OCI-LY3 (cell line): ENCODE results near the gene PTBP1.
"Not testable (repeated sequence)": the region's sequence is repeated elsewhere in the genome, so short reads cannot be mapped to it uniquely, and the experiment has no call there.

Experiments
- H2AFZ ChIP-seq: fragments of 200-600, 300-600 bp; shearing (Covaris generic); 2 replicates; pipeline ENCODE4 v1.6.0; 2014; ENCODE audit warnings: antibody characterized with exemption, low read depth, low read length
- H3K27ac ChIP-seq: fragments of 200-600, 300-600 bp; sonication (generic); 2 replicates; pipeline ENCODE4 v1.5.1; 2014; ENCODE audit warnings: mild to moderate bottlenecking, low read length, moderate library complexity, mixed read lengths
- H3K27me3 ChIP-seq: fragments of 200-600, 300-600 bp; sonication (generic); 2 replicates; pipeline ENCODE4 v1.6.1; 2014; ENCODE audit warnings: low read depth, low read length, mixed read lengths
- H3K36me3 ChIP-seq: fragments of 200-600, 300-600 bp; sonication (generic); replicated peaks from 2 replicates; pipeline ENCODE3; 2014; ENCODE audit warnings: low read depth, low read length, mixed read lengths
- H3K4me1 ChIP-seq: fragments of 300-600, 200-600 bp; sonication (generic); 2 replicates; pipeline ENCODE4 v1.6.1; 2014; ENCODE audit warnings: low read length, mixed read lengths
- H3K4me2 ChIP-seq: fragments of 200-600, 300-600 bp; sonication (generic); 2 replicates; pipeline ENCODE4 v1.6.1; 2014; ENCODE audit warnings: low read length, mixed read lengths
- H3K4me3 ChIP-seq: fragments of 300-600, 200-600 bp; sonication (generic); 2 replicates; pipeline ENCODE4 v1.5.1; 2014; ENCODE audit warnings: antibody characterized with exemption, mild to moderate bottlenecking, low read length, moderate library complexity
- H3K79me2 ChIP-seq: fragments of 300-600, 200-600 bp; shearing (Covaris generic); 2 replicates; pipeline ENCODE4 v1.6.1; 2014; ENCODE audit warnings: mild to moderate bottlenecking, low read length, mixed read lengths
- H3K9ac ChIP-seq: fragments of 300-600, 200-600 bp; shearing (Covaris generic); 2 replicates; pipeline ENCODE4 v1.6.0; 2014; ENCODE audit warnings: mild to moderate bottlenecking, low read length, moderate library complexity
- H3K9me3 ChIP-seq: fragments of 200-600, 300-600 bp; shearing (Covaris generic); 2 replicates; pipeline ENCODE4 v1.6.1; 2014; ENCODE audit warnings: low read length, mixed read lengths; ENCODE audit not compliant: insufficient read depth
- H4K20me1 ChIP-seq: fragments of 200-600, 300-600 bp; sonication (generic); 2 replicates; pipeline ENCODE4 v1.6.1; 2016; ENCODE audit warnings: low read length, mixed read lengths; ENCODE audit not compliant: insufficient read depth
- EZH2phosphoT487 ChIP-seq: fragments of 200-600 bp; shearing (Covaris generic); IDR thresholded peaks from 2 replicates; pipeline ENCODE4 v1.6.1; 2018; ENCODE audit warnings: antibody characterized with exemption, mixed run types, low read depth
- TF ChIP-seq, protein P1 (sequence below): fragments of 200-600, 300-600 bp; sonication (generic); IDR thresholded peaks from 2 replicates; pipeline ENCODE4 v1.5.1; 2014; ENCODE audit warnings: antibody characterized with exemption, low read length, low read depth

PTBP1 gene

GRCh38 chr19:853014-853585 lies 55.8 kb downstream of the PTBP1 start:
- no peak for TF ChIP-seq EZH2phosphoT487
- TF ChIP-seq, protein P1, sequence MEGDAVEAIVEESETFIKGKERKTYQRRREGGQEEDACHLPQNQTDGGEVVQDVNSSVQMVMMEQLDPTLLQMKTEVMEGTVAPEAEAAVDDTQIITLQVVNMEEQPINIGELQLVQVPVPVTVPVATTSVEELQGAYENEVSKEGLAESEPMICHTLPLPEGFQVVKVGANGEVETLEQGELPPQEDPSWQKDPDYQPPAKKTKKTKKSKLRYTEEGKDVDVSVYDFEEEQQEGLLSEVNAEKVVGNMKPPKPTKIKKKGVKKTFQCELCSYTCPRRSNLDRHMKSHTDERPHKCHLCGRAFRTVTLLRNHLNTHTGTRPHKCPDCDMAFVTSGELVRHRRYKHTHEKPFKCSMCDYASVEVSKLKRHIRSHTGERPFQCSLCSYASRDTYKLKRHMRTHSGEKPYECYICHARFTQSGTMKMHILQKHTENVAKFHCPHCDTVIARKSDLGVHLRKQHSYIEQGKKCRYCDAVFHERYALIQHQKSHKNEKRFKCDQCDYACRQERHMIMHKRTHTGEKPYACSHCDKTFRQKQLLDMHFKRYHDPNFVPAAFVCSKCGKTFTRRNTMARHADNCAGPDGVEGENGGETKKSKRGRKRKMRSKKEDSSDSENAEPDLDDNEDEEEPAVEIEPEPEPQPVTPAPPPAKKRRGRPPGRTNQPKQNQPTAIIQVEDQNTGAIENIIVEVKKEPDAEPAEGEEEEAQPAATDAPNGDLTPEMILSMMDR = no peak
- H2AFZ ChIP-seq = no peak overlapping the region
- no peak overlapping the region for H3K4me2 ChIP-seq
- H3K27ac ChIP-seq = no peak overlapping the region
- H3K4me1 ChIP-seq = no peaks in the 10 kb centered on the region; the same call in 1 of the 2 replicates
- H3K36me3 ChIP-seq = no peaks in the 10 kb centered on the region
- H3K9ac ChIP-seq = no peak overlapping the region
- H3K79me2 ChIP-seq = no peaks in the 10 kb centered on the region
- H4K20me1 ChIP-seq = no peaks in the 10 kb centered on the region
- peaks cover 15% of the 10 kb centered on the region; the same call in 1 of the 2 replicates for H3K27me3 ChIP-seq
- no peak overlapping the region for H3K4me3 ChIP-seq
- H3K9me3 ChIP-seq = no peaks in the 10 kb centered on the region

GRCh38 chr19:853614-854220 lies 56.5 kb downstream of the PTBP1 start:
- not testable (repeated sequence) for H3K27ac ChIP-seq, H3K36me3 ChIP-seq, H3K4me1 ChIP-seq, H3K4me2 ChIP-seq, H2AFZ ChIP-seq, H3K4me3 ChIP-seq, H3K27me3 ChIP-seq, H4K20me1 ChIP-seq, H3K79me2 ChIP-seq, H3K9me3 ChIP-seq, H3K9ac ChIP-seq

DNA sequence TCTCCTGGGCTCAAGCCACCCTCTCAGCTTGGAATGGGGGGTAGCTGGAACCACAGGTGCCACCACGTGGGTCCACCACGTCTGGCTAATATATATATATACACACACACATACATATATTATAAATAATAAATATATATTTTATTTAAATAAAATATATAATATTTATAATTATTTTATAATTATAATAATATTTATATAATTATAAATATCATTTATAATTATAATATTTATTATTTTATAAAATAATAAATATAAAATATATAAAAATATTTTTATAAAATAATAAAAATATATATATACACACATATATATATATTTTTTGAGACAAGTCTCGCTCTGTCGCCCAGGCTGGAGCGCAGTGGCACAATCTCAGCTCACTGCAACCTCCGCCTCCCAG lies 57.3 kb downstream of the PTBP1 start:
- no peak for TF ChIP-seq EZH2phosphoT487
- TF ChIP-seq, protein P1 = no peak
- Histone ChIP-seq H4K20me1 (no peaks in the 10 kb centered on the region), H3K9me3 (no peaks in the 10 kb centered on the region), H3K4me2 (no peak overlapping the region), H3K79me2 (no peaks in the 10 kb centered on the region), H3K9ac (no peak overlapping the region), H3K27me3 (0 out of 2 replicates have a peak, but pooled peaks cover 4% of the 10 kb centered on the region), H2AFZ (no peak overlapping the region), H3K27ac (no peak overlapping the region), H3K4me3 (no peak overlapping the region), H3K36me3 (no peaks in the 10 kb centered on the region), H3K4me1 (no peaks in the 10 kb centered on the region)

GRCh38 chr19:855142-855541 lies 57.9 kb downstream of the PTBP1 start:
- no peak overlapping the region for H3K4me2 ChIP-seq
- no peak overlapping the region for H2AFZ ChIP-seq
- no peaks in the 10 kb centered on the region for H3K4me1 ChIP-seq
- H3K9ac ChIP-seq = no peak overlapping the region
- H3K79me2 ChIP-seq = no peaks in the 10 kb centered on the region
- H3K4me3 ChIP-seq = no peak overlapping the region
- no peak overlapping the region for H3K27ac ChIP-seq
- TF ChIP-seq, protein P1 = no peak
- TF ChIP-seq EZH2phosphoT487 = no peak
- 0 out of 2 replicates have a peak, but pooled peaks cover 4% of the 10 kb centered on the region for H3K27me3 ChIP-seq
- no peaks in the 10 kb centered on the region for H4K20me1 ChIP-seq
- H3K36me3 ChIP-seq = no peaks in the 10 kb centered on the region
- H3K9me3 ChIP-seq = no peaks in the 10 kb centered on the region
